GM04503 (cell line): ENCODE results near the gene CPLX3.

Experiments
- DNase-seq: peaks from one replicate; pipeline ENCODE4 v3.0.0-alpha.2; 2012; ENCODE audit warnings: low read depth

CPLX3 gene

DNA sequence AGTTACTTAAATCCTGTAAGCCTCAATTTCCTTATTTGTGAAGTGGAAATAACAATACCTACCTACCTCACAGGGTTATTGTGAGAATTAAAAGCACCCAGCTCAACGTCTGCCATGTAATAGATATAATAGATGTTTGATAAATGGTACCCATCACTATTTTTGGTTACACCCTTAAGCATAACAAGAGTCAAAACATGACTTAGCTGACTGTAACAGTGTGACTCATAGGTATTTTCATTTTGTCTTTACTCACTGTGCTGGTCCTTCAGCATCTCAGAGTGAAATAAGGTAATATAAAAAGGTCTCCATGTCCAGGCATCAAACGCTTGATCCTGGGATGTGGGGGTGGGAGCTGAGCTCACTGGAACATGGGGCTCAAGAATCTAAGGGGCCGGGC is 3.1 kb downstream of the CPLX3 start:
- no peak for DNase-seq

DNA sequence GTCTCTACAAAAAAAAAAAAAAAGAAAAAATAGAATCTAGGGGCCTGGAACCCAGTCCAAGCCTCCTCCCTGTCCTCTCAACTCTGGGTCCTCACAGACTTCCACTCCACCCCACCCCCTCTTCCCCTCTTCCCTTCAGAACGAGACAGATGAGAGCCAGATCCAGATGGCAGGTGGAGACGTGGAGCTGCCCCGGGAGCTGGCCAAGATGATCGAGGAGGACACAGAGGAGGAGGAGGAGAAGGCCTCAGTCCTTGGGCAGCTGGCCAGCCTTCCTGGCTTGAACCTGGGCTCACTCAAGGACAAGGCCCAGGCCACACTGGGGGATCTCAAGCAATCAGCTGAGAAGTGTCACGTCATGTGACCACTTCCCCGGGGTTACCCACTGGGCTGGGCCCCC is 3.6 kb downstream of the CPLX3 start:
- no peak for DNase-seq

DNA sequence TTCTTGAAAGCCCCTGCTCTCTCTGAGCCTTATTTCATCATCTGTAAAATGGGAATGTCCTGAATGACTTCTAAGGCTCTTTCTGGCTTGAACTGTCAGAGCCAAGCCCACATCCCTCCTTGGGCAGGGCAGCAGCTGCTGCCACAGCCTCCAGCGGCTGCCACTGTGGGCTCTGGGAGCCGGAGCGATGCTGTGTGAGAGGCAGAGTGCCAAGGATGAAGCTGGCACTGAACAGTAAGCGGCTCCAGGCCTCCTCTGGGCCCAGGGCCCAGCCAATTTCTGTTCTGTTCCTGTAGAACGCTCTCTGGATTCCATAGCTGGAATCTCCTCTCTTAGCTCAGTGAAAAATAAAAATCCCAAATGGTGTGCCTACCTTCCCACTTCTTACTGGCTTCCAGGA is 4.4 kb downstream of the CPLX3 start:
- no peak for DNase-seq

DNA sequence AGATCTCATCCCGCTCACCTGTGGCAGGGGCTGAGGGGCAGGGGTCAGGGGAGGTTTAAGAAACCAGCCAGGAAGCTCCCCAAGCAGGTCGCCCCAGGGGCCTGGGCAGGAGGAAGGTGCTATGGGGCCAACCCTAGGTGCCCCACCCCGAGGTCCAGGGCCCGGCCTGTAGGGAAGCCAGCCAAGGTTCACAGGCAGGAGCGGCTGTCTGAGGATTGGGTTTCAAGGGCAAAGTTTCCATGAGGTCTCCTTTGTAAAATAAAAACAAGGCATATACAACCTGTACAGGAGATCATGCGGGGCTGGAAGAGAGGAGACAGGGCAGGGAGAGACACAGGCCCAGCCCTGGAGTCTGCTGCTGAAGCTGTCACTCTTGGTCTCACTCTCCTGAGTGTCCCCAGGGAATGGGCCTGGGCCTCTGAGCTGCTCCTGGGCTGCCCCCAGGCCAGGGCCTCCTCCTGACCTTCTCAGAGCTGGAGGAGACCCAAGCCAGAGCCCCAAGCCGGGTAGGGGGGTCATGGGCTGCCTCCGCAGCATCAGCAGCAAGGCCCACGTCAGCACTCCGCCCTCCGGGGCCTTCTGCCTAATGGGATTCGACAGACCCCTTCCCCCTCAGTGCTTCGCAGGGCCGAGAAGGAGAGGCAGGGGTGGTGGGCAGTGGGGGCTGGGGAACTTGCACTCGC is 5.5 kb downstream of the CPLX3 start:
- DNase-seq: no peak

DNA sequence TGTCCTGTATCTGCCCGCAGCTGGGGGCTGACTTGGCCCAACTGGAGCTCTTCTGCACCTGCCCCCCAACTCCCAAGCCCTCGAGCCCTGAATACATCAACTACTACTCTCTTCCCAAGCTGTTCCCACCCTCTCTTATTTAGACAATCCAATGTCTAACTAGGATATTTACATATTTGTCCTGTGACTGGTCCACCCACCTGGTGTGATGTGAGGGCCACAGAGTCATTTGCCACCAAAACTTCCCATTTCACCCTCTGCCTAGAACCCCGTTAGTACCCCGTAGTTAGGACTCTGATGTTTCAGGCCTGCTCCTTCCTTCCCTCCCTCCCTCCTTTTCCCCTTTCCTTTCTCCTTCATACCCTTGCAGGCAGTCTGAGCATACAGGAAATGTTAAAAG is 6.4 kb downstream of the CPLX3 start:
- DNase-seq: no peak

DNA sequence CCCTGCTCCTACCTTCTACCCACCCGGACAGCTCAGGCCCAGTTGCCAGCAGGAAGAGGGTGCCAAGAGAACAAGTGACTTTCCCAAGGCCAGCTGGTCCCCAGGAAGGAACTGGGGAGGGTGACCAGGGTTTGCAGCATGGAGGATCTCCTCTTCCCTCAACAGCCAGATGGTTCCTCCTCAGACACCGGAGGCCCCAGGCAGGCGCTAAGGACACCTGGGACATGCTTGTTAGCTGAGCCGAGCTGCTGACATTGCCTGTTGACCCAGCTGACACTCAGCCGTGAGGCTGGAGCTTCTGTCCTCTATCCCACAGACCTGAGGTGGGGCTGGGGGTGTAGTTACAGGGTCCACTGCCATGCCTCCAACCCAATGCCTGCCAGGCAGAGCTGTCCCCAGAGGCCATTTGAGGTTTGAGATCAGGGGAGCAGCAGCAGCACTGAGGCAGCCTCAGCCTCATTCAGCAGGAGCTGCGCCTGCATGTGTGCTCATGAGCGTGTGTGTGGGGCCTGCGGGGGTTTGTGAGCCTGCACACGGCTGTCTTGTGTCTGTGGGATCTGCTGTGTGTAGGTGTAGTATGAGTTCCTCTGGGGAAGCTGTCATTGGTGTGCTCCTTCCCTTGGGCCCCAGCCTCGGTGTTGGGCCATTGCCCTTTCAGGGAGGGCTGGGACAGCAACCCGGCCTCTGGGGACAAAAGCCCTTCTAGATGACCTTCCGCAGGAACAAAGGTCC is 7.1 kb downstream of the CPLX3 start:
- no peak for DNase-seq

DNA sequence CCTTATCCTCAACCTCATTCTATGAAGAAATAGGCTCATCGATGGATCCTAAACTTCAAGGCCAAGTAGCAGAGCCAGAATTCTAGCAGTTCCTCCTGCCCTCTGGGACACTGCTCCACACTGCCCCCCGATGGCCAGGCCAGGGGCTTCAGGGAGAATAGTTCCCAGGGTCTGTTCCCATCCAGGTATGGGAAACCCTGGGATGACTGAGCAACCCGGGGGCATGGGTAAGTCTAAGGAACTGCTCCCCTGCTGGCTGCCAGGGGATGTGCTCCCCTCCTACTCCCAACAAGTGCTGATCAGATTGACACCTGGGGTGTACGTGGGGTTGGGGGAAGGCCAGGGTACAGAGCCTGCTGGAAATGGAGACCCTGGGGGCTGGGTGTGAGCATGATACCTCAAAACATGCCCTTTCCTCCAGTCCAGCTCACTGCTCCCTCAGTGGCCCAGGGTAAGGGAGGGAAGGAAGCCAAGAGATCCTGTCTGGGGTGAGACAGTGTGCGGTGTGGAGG is 8.9 kb downstream of the CPLX3 start:
- no peak for DNase-seq

DNA sequence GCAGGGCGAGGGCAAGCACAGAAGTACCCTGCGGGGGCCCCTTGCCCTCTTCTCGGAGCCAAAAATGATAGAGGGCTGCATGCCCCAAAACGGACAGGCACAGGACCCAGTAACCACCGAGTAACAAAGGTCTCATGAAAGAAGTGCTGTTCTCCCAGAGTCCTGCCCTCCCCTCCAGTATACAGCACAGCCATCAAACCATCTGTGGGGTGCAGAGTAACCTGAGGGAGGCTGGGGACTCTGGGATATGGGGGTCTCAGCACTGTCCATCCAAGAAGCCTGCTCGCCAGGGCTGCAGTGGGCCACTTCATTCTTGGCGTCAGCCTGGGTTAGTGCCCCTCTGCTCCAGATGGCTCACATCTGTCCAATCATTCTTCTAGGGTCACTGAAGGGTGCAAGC is 10.4 kb downstream of the CPLX3 start:
- no peak for DNase-seq

DNA sequence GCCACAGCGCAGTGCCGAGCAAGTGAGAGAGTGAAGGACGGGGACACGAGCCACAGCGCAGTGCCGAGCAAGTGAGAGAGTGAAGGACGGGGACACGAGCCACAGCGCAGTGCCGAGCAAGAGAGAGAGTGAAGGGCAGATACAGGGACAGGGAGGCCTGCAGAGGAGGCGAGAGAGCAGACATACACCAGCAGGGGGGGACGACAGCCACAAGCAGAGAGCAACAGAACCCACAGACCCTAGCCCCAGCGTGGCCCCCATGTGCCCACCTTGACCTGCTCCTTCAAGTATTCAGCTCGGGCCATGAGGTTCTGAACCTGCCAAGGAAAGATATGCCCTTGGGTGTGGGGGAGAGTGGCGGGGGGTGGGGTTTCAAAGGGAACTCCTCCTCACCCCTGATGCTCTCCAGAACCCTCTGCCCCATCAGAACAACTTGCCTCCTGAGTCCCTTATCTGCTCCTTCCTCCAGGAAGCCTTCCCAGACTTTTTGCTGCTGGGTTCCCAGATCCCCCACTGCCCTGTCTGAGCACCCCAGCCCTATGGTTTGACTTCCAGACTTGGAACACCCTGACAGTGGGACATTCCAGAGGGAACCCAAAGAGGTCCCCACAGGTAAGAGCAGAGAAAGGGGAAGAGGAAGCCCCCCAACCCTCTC is 11.2 kb downstream of the CPLX3 start:
- no peak for DNase-seq

DNA sequence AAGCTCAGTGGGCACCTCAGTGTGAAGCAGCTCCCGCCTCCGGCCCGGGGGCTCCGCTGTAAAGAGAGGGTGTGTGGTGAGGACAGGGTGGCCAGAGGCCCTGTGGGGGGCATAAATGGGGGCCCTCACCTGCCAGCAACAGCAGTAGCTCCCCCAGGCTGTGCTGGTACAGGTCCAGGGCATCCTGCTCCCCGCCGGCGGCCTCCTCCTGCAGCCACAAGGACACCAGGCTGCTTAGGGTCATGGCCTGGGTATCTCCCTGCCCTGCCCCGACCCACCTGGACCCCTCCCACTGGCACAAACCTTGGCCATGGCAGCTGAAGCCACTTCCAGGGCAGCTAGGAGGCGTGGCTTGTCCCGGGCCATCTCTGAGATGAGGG is 11.7 kb downstream of the CPLX3 start:
- DNase-seq: no peak

DNA sequence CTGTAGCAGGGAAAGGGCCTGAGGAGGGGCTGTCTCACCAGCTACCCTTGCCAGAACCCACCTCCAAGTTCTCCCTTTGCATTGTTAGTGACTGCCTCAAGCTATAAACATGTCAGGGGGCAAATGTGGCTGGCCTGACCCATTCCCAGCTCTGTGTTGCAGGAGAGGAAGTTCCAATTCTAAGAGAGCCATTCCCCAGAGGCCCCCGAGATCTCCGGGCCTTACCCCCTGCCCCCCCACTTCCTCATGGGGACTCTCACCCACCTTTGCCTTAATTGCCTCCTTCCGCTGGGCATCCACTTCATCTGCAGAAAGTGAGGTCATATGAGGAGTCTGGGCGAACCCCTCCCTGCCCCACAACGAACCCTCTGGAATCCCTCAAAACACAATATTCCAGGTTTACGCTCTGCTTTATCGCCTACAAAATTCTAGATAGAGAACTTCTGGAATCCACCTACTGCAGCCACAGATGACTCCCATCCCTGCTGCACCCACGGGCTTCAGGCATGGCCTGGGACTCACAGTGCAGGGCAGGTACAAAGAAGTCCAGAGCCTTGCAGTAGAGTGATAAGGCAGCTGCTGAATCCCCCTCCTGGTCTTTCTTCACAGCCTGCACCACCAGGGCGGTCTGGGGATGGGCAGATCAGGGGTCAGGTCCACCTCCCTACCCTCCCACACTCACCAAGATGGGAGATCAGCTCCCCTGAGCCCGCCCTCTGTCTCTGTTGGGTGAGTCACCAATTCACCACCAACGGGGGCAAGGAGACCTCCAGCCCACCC is 12.5 kb downstream of the CPLX3 start:
- no peak for DNase-seq

DNA sequence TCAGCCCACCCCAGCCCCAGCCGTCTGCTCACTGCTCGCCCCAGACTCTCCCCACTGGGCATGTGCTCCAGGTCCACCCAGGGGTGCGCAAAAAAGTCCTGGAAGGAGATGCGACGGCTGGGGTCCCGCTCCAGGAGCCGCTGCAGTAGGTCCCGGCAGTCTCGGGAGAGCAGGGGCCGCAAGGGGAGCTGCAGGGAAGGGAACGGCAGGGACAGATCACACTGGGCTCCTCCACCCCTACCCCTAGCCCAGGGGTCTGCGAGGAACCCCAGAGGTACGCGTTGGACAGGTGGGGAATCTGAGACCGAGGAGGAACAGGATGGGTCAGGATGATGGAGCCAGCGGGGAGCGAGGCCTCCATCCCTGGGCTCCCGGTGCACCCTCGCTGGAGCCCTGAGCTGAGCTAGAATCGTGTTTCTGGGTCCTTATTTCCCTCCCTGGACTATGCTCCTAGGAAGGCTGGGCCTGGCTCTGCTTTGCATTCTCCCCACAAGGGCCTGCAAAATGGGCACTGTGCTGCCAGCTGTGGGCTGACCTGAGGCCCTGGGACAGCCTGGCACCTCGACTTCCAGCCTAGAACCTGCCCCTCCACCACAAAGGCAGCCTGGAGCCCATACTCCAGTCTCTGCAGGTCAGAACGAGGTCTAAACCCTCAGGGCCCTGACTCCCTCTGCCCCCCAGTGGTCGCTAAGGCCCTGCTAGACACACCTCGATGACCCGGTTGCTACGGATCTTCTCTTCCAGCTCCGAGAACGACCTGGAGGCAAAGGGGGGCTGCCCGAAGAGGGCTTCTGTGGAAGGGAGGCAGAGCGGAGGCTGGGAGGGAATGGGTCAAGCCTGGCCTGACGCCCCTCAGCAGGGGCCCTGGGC is 13.3 kb downstream of the CPLX3 start:
- no peak for DNase-seq

DNA sequence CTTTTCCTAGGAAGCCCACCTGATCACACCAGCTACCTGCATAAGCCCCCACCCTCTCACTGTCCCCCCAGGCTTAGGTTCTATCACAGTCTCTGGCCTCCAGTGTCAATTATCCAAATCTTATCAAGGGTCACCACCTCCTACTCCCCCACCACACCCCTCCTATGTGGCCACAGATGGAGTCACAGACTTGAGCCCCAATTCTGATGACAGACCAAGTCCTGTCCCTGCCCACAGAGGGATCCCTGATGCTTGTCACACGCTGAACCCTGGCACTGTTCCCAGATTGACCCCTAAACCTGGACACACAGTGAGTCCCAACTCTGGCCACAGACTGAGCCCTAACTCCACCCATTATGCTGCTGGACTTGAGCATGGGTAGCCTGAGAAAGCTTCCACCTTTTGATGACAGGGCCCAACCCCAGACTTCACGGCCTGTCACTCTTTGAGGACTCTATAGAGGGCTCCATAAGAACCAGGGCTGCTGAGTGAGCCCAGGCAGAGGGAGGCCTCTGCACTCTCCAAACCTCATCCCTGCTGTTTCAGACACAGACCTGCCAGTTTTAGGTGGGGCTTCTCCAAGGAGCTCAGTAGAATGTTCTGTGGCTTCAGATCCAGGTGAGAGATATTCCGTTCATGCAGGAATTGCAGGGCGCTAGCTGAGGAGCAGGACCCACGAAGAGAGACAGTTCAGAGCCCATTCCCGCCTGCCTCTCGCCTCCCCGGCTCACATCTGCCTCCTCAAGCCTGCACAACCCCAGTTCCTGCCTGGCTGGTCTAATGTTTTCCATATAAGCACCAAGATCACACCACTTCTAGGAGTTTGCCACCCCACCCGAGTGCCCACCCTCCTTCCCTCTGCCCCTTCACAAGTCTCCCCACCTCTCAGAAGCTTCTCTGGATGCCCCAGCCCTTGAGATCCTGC is 14.7 kb downstream of the CPLX3 start:
- DNase-seq: no peak

DNA sequence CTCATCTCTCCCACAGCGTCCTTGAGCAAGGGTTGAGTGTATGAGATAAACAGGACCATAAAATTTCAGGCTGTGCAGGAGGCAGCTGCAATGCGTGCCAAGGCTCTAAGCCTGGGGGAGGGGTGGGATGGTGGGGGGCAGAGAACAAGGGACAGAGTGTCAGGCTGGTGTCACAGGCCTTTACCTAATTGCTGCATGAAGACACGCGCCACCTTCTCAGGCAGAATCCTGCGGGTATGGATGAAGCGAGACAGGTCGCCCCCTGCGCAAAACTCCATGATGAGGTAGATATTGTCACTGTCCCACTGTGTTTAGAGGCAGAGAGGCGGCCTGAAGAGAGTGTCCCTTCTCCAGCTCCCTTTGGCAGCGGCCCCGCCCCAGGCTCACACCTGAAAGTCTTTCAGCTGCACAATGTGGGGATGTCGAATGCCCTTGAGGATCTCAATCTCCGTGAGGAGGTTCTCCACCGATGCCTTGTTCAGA is 15.5 kb downstream of the CPLX3 start:
- DNase-seq: no peak

DNA sequence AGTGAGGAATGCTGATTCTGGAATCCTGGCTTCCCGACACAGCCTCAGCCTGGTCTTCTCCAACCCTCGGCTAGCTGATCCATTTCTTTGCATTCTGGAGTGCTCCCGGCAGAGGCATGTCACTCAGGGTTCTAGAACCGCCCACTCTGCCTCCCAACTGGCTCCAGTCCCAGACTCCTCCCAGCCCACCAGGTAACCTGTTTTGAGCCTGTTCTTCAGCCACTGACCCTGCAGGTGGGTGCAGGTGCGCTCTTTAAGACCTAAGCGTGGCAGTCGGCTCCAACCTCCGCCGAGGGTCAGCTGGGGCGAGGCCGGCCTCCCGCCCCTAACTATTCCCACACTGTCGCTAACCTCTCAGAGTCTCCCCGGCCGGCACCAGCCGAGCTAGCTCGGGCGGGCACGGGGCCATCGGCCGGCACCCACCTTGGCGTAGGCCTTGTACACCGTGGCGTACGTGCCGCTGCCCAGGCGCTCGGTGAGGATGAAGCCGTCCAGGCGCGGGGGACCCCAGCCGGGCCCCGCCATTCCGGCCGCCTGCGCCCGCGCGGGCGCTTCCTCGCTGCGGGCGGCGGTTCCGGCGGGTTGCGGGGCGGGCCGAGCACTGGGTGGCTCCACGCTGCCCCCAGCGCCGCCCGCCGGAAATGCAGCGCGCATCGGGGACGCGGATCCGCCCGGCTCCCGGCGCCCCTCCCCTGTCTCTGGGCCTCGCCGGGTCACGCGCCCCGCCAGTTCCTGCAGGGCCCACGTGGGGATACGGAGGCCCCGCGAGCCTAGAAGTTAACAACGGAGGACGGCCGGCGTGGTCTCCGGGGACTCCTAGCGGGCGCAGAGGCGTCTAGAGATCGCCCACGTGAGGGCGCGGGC is 16.4 kb downstream of the CPLX3 start, which contains the start of gene ULK3:
TSS of gene ULK3 (minus strand) at position 576 of the 864 bp plus-strand sequence. CDS start at position 525, 51 bp downstream.
- DNase-seq: no peak

DNA sequence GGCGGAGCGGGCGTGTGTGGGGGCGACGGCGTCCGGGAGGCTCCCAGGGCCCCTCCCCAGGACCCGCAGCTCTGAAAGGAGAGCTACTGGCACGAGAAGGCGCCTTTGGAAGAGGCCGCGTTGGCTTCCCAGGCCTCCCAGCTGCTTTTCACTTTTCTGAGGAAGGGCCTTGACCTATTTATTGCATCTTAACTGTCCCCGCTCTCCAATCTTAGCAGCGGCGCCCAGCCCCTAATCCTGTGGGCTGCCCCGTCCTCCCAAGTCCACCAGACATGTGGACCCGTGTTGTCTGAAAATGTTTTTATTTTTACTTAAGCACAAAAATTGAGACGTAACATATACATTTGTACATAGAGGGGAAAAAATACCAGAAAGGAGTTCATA is 17.0 kb downstream of the CPLX3 start:
- no peak for DNase-seq

DNA sequence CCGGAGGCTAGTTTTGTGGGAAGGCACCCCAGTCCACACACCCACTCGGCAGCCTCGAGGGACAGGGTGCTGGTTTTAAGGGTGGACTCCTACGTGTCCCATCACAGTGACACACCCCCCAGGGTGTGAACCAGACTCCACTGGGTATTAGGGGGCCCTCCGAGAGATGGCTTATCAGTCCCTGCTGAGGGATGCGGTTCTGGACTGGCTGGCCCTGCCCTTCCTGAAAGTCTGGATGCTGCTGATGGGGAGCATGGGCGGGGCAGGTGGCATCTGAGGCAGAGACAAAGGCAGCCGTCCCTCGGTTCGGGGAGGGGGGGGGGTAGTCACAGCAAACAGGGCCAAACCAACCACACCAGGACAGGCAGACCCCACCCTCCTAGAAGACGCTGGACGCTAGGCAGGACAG is 17.5 kb downstream of the CPLX3 start:
- DNase-seq: no peak

DNA sequence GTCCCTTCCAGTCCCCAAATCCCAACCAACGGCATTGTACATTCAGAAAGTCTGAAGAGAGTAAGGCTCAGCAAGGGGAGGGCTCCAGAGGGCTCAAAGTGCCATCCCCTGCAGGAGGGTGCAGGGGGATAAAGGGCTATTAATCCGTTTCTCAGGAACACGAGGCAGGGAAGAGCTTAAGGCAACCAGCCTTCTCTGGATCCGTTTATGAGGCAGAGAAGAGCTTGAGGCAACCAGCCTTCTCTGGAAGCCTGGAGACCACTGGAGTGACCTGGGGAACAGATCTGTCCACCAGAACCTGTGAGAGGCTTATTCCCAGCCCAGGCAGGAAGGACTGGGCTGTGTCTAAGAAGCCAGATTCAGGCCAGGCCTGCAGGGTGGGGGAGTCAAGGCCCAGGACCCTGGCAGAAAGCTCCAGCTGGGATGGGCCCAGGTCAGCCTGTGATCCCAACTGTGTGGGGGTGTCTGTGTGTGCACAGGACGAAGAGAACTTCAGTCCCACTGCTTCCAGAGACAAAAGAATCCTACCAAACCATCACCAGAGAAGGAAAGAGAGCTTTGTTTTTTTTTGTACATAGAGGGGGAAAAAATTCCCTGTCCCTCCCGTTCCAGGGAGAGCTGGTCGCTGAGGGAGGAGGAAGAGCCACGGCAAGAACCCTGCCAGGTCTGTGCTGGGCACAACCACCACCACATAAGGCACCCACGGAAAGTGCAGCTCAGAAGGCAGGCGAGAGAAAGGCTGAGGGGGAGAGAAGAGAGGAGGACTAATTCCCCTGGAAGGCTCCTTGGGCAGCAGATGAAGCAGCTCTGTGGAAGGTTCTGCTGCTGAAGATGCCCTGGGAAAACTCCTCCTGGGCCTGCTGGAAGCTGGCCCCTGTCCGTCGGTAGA is 18.1 kb downstream of the CPLX3 start:
- DNase-seq: no peak
